GM12864 (cell line): Measurements from ENCODE around the gene RABGEF1.
"Not testable (repeated sequence)": the region's sequence is repeated elsewhere in the genome, so short reads cannot be mapped to it uniquely, and the experiment has no call there.

Source experiments
- DNase-seq: peaks from one replicate; pipeline ENCODE4 v3.0.0-alpha.2; 2011; ENCODE audit warnings: low read depth
- H3K4me3 ChIP-seq: 2 replicates; pipeline ENCODE4 v1.5.1; 2011; ENCODE audit warnings: mild to moderate bottlenecking, low read depth, low read length, control low read depth
- TF ChIP-seq, protein P1 (sequence below): IDR thresholded peaks from 2 replicates; pipeline ENCODE4 v1.5.1; 2011; ENCODE audit warnings: low read depth, mild to moderate bottlenecking, moderate library complexity, low read length, control low read depth, inconsistent platforms; ENCODE audit errors: missing control alignments

RABGEF1 gene

DNA sequence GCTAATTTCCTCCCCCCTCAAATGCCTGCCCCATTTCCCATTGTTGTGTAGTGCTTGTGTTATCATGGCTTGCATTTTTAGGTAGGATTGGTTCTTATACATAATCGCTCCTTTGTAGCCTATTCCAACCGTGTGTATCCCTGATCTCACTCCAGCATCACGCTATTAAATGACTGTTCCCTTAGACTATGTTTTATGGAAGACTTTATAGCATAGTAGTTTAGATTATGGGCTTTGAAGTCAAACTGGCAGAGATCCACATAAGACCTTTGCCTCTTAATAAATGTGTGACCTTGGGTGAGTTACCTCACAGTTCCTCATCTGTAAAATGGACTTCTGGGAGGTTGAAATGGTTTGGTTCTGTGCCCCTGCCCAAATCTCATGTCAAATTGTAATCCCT, 5.4 kb upstream of the RABGEF1 start:
- DNase-seq: no peak
- no peak overlapping the region for H3K4me3 ChIP-seq
- TF ChIP-seq, protein P1, sequence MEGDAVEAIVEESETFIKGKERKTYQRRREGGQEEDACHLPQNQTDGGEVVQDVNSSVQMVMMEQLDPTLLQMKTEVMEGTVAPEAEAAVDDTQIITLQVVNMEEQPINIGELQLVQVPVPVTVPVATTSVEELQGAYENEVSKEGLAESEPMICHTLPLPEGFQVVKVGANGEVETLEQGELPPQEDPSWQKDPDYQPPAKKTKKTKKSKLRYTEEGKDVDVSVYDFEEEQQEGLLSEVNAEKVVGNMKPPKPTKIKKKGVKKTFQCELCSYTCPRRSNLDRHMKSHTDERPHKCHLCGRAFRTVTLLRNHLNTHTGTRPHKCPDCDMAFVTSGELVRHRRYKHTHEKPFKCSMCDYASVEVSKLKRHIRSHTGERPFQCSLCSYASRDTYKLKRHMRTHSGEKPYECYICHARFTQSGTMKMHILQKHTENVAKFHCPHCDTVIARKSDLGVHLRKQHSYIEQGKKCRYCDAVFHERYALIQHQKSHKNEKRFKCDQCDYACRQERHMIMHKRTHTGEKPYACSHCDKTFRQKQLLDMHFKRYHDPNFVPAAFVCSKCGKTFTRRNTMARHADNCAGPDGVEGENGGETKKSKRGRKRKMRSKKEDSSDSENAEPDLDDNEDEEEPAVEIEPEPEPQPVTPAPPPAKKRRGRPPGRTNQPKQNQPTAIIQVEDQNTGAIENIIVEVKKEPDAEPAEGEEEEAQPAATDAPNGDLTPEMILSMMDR: no peak

DNA sequence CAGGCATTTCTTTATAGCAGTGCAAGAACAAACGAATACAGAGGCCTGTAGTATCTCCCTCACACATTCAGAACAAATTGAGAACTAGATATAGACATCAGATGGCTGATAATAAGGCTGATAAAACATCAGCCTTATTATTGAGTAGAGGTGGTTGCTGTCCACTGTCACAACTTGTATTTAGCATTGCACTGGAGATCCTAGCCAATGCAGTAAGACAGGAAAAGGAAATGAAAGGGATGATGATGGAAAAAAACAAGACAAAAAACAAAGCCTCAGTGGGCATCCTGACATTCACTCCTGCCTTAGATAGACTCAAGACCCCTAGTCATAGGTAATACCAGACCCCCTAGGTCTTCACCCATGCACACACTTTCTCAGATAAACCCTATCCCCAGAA, 4.7 kb upstream of the RABGEF1 start:
- TF ChIP-seq, protein P1: no peak
- H3K4me3 ChIP-seq: no peak overlapping the region
- no peak for DNase-seq

DNA sequence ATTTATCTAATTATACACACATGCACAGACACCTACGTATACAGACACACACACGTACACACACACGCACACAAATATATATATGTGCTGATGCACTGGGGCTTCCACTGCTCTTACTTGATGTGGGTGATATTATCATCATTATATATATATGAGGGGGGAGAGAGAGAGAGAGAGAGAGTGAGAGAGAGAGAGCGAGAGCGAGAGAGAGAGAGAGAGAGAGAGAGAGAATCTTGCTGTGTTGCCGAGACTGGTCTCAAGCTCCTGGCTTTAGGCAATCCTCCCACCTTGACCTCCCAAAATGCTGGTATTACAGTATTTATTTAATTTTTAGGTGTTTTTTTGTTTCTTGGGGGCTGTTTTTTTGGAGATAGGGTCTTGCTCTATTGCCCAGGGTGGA, 3.6 kb upstream of the RABGEF1 start:
- H3K4me3 ChIP-seq: no peak overlapping the region; the same call in 1 of the 2 replicates
- TF ChIP-seq, protein P1: no peak
- no peak for DNase-seq

DNA sequence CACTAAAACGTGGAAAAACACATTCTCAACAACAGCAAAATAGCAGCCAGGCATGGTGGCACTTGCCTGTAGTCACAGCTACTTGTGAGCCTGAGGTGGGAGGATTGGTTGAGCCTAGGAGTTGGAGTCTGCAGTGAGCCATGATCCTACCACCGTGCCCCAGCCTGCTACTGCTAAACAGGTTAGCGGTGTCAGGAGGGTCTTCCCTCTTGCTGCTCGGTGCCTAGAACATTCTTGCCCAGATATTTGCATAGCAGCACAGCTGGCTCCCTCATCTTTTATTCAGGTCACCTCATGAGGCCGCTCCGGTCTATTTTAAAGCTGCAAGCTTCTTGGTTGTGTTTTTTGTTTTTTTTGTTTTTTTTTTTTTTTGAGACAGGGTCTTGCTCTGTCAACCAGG, 2.9 kb upstream of the RABGEF1 start:
- TF ChIP-seq, protein P1: no peak
- peak; percentile 47 for DNase-seq
- no peak overlapping the region for H3K4me3 ChIP-seq

DNA sequence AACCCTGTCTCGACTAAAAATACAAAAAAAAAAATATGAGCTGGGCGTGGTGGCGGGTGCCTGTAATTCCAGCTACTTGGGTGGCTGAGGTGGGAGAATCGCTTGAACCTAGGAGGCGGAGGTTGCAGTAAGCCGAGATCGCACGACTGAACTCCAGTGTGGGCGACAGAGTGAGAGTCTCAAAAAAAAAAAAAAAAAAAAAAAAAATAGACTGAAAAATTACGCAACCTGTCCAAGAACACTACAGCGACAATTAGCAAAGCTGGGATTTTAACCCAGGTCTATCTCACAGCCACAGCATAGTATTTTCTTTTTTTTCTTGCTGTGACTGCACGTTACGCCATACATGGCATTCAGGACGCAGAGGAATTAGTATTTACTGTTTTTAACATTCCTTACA, 1.1 kb upstream of the RABGEF1 start:
- no peak for DNase-seq
- TF ChIP-seq, protein P1: no peak
- H3K4me3 ChIP-seq: peak overlapping the region; percentile 67

DNA sequence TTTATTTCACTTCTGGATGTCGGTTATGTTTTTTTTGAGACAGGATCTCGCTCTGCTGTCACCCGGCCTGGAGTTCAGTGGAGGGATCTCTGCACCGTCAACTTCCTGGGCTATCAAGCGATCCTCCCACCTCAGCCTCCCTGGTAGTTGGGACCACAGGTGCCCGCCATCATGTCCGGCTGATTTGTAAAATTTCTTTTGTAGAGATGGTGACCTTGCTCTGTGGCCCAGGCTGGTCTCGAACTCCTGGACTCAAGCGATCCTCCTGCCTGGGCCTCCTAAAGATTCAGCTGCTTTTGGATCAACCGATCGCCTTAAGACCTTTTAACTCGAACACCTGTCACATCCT, 606 bp upstream of the RABGEF1 start:
- TF ChIP-seq, protein P1: no peak
- DNase-seq: no peak
- peak overlapping the region; percentile 67 for H3K4me3 ChIP-seq

DNA sequence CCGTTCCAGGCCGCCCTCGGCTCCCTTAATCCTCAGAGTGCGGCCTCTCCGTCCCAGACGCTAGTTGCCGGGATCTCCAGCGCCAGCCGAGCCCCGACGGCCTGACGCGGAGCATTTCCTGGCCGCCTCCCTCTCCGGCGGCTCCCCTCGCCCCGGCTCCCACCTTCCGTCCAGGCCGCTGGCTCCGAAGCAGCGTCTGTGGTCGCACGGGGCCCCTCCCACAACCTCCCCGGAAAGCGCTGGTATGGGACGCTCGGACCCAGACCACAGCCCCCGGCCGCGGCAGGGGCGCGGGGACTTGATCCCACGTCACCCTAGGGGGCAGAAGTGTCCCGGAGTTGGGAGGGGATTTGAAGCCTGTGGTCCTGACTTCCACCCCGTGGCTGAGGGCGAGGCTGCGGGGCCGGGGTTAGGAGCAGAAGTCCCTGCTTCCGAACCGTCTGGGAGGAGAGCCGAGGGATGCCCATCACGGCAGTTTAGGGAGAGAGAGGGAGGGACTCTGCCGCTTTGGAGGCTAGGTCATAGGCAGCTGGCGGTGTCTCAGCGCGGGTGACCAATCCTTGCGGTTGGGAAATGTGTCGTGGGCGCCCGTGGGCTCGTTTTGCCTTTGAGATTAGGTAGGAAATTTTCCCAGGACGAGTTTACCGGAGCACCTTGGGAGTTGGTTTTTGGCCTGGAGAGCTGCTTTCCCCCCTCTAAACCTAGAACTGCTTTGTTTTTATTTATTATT, 612 bp downstream of the RABGEF1 start:
- TF ChIP-seq, protein P1: peak; percentile 12
- H3K4me3 ChIP-seq: peak overlapping the region; percentile 67
- DNase-seq: not testable (repeated sequence)
